WTC11 (cell line): ENCODE results near the gene UGT1A7. TPM values are rescaled to one million over a fixed set of nuclear protein-coding genes. Genes with fewer than 3 reads are reported as not detected.

Experiments
- ATAC-seq: fragments of 200-7000 bp; cut with Tn5 transposase; 2 replicates; pipeline ENCODE4 v1.10.0; 2021; ENCODE audit warnings: mild to moderate bottlenecking, moderate library complexity
- CTCF ChIA-PET: fragments of 300-600 bp; sonication (Branson Sonifier 250); formaldehyde crosslinking; loops from one replicate; lab custom pipeline; 2021; ENCODE audit warnings: antibody characterized with exemption; lab: Charles Lee
- POLR2A ChIA-PET: fragments of 350-600 bp; sonication (Branson Sonifier 250); formaldehyde crosslinking; loops from one replicate; lab custom pipeline; 2021; ENCODE audit warnings: antibody characterized with exemption; lab: Charles Lee
- DNase-seq: peaks from one replicate; pipeline ENCODE4 v3.0.0; 2021; ENCODE audit warnings: low spot score
- H3K27ac Mint-ChIP-seq: 2 replicates; pipeline ENCODE4 v1.8.0; 2021; ENCODE audit warnings: mixed read lengths
- H3K27me3 Mint-ChIP-seq: 2 replicates; pipeline ENCODE4 v1.8.0; 2021; ENCODE audit warnings: low read depth, mild to moderate bottlenecking, moderate library complexity, mixed read lengths
- H3K36me3 Mint-ChIP-seq: 2 replicates; pipeline ENCODE4 v1.8.0; 2021; ENCODE audit warnings: mixed read lengths
- H3K4me1 Mint-ChIP-seq: 2 replicates; pipeline ENCODE4 v1.8.0; 2022; ENCODE audit warnings: mixed read lengths
- H3K4me3 Mint-ChIP-seq: 2 replicates; pipeline ENCODE4 v1.8.0; 2021; ENCODE audit warnings: mild to moderate bottlenecking, moderate library complexity, mixed read lengths
- H3K9me3 Mint-ChIP-seq: 2 replicates; pipeline ENCODE4 v1.8.0; 2021; ENCODE audit warnings: mixed read lengths
- CREB1 ChIP-seq: sonication (generic); formaldehyde crosslinking; IDR thresholded peaks from 2 replicates; pipeline ENCODE4 v1.8.0; 2023; ENCODE audit warnings: mild to moderate bottlenecking, missing genetic modification reagents
- JAZF1 ChIP-seq: fragments of 250-450 bp; sonication (Bioruptor Pico); IDR thresholded peaks from 2 replicates; pipeline ENCODE4 v1.9.0; 2021; ENCODE audit warnings: moderate library complexity, mild to moderate bottlenecking, inconsistent platforms
- KAT7 ChIP-seq: sonication (generic); formaldehyde crosslinking; IDR thresholded peaks from 2 replicates; pipeline ENCODE4 v1.8.1; 2023; ENCODE audit warnings: missing genetic modification reagents, mild to moderate bottlenecking, borderline replicate concordance
- NFYB ChIP-seq: sonication (generic); formaldehyde crosslinking; conservative IDR thresholded peaks from 2 replicates; pipeline ENCODE4 v1.8.0; 2022; ENCODE audit warnings: low read depth, missing genetic modification reagents
- PRRX2 ChIP-seq: fragments of 250-450 bp; sonication (Bioruptor Pico); IDR thresholded peaks from 2 replicates; pipeline ENCODE4 v1.8.0; 2021; ENCODE audit warnings: mild to moderate bottlenecking
- RELA ChIP-seq: sonication (generic); formaldehyde crosslinking; IDR thresholded peaks from 2 replicates; pipeline ENCODE4 v1.8.1; 2022; ENCODE audit warnings: missing genetic modification reagents, mild to moderate bottlenecking, borderline replicate concordance
- SMAD3 ChIP-seq: sonication (generic); formaldehyde crosslinking; IDR thresholded peaks from 2 replicates; pipeline ENCODE4 v1.8.0; 2022; ENCODE audit warnings: missing genetic modification reagents, mild to moderate bottlenecking, borderline replicate concordance
- TEAD1 ChIP-seq: sonication (generic); formaldehyde crosslinking; IDR thresholded peaks from 2 replicates; pipeline ENCODE4 v1.8.0; 2022; ENCODE audit warnings: mild to moderate bottlenecking, missing genetic modification reagents
- TEAD4 ChIP-seq: sonication (generic); formaldehyde crosslinking; IDR thresholded peaks from 2 replicates; pipeline ENCODE4 v1.8.0; 2022; ENCODE audit warnings: mild to moderate bottlenecking, missing genetic modification reagents
- TP53 ChIP-seq: sonication (generic); formaldehyde crosslinking; IDR thresholded peaks from 2 replicates; pipeline ENCODE4 v1.8.1; 2023; ENCODE audit warnings: mild to moderate bottlenecking, missing genetic modification reagents
- ZNF263 ChIP-seq: sonication (generic); formaldehyde crosslinking; IDR thresholded peaks from 2 replicates; pipeline ENCODE4 v1.8.1; 2022; ENCODE audit warnings: low read depth, mild to moderate bottlenecking, moderate library complexity, missing genetic modification reagents
- ZNF396 ChIP-seq: fragments of 250-450 bp; sonication (Bioruptor Pico); IDR thresholded peaks from 2 replicates; pipeline ENCODE4 v1.8.0; 2021; ENCODE audit warnings: mild to moderate bottlenecking, moderate library complexity, borderline replicate concordance
- total RNA-seq: library from RNA; stranded (reverse); gene quantifications from 3 replicates; pipeline ENCODE4 v1.2.3, GENCODE V29; 2021
- TF ChIP-seq, protein P1 (sequence below): fragments of 250-450 bp; sonication (Bioruptor Pico); conservative IDR thresholded peaks from 2 replicates; pipeline ENCODE4 v1.9.0; 2021; ENCODE audit warnings: mild to moderate bottlenecking
- TF ChIP-seq, protein P2 (sequence below): sonication (generic); formaldehyde crosslinking; IDR thresholded peaks from 2 replicates; pipeline ENCODE4 v1.8.0; 2023; ENCODE audit warnings: mild to moderate bottlenecking, missing genetic modification reagents
- TF ChIP-seq, protein P3 (sequence below): sonication (generic); formaldehyde crosslinking; IDR thresholded peaks from 2 replicates; pipeline ENCODE4 v1.8.0; 2022; ENCODE audit warnings: mild to moderate bottlenecking, missing genetic modification reagents
- TF ChIP-seq, protein P4 (sequence below): sonication (generic); formaldehyde crosslinking; conservative IDR thresholded peaks from 2 replicates; pipeline ENCODE4 v1.8.1; 2022; ENCODE audit warnings: mild to moderate bottlenecking, missing genetic modification reagents
- TF ChIP-seq, protein P5 (sequence below): sonication (generic); formaldehyde crosslinking; IDR thresholded peaks from 2 replicates; pipeline ENCODE4 v1.8.1; 2023; ENCODE audit warnings: mild to moderate bottlenecking, missing genetic modification reagents, moderate library complexity
- TF ChIP-seq, protein P6 (sequence below): sonication (generic); formaldehyde crosslinking; IDR thresholded peaks from 2 replicates; pipeline ENCODE4 v1.8.0; 2023; ENCODE audit warnings: missing genetic modification reagents, mild to moderate bottlenecking, borderline replicate concordance
- TF ChIP-seq, protein P7 (sequence below): sonication (generic); formaldehyde crosslinking; IDR thresholded peaks from 2 replicates; pipeline ENCODE4 v1.8.1; 2023; ENCODE audit warnings: mild to moderate bottlenecking, missing genetic modification reagents, borderline replicate concordance

Gene UGT1A7
- total RNA-seq, 1 experiment from 2014 or later = not detected

DNA sequence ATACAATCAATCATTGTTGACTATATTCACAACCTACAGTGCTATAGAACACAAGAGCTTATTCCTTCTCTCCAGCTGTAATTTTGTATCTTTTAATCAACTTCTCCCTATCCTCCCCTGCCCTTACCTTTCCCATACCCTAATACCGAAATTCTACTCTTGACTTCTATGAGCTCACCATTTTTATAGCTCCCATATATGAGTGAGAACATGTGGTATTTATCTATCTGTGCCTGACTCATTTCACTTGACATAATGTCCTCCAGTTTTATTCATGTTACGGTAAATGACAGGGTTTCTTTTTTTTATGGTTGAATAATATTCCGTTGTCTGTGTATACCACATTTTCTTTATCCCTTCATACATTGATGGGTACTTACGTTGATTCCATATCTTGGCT is 99.1 kb downstream of the UGT1A7 start (continued):
- TF ChIP-seq, protein P1, sequence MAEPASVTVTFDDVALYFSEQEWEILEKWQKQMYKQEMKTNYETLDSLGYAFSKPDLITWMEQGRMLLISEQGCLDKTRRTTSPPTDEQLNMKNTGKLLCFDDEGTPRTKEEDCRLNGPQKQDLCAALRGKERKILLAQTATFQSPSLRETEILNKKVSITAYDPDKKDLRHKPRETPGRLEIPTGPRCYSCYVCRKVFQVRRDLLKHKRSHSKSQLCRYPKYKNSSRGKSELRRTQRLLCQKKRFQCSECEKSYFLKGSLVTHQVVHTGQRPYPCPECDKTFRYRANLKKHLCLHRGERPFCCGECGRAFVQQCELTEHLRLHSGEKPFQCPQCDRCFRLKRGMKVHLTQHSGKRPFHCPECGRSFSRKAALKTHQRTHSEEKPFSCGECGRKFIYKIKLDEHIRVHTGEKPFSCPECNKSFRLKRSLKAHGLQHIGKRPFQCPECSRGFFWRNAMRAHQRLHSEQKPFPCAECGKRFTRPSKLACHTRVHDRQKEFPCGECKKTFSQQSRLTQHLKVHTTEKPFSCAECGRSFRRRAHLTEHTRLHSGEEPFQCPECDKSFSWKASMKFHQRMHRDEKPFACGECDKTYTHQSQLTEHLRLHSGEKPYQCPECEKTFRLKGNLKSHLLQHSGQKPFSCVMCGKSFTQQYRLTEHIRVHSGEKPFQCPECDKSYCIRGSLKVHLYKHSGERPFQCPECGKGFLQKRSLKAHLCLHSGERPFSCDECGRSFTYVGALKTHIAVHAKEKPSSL (CRISPR knock-in tag) = no peak
- TF ChIP-seq ZNF396 (CRISPR knock-in tag) = no peak
- TF ChIP-seq, protein P2, sequence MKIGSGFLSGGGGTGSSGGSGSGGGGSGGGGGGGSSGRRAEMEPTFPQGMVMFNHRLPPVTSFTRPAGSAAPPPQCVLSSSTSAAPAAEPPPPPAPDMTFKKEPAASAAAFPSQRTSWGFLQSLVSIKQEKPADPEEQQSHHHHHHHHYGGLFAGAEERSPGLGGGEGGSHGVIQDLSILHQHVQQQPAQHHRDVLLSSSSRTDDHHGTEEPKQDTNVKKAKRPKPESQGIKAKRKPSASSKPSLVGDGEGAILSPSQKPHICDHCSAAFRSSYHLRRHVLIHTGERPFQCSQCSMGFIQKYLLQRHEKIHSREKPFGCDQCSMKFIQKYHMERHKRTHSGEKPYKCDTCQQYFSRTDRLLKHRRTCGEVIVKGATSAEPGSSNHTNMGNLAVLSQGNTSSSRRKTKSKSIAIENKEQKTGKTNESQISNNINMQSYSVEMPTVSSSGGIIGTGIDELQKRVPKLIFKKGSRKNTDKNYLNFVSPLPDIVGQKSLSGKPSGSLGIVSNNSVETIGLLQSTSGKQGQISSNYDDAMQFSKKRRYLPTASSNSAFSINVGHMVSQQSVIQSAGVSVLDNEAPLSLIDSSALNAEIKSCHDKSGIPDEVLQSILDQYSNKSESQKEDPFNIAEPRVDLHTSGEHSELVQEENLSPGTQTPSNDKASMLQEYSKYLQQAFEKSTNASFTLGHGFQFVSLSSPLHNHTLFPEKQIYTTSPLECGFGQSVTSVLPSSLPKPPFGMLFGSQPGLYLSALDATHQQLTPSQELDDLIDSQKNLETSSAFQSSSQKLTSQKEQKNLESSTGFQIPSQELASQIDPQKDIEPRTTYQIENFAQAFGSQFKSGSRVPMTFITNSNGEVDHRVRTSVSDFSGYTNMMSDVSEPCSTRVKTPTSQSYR = no peak
- no peak for TF ChIP-seq TEAD4
- TF ChIP-seq, protein P3, sequence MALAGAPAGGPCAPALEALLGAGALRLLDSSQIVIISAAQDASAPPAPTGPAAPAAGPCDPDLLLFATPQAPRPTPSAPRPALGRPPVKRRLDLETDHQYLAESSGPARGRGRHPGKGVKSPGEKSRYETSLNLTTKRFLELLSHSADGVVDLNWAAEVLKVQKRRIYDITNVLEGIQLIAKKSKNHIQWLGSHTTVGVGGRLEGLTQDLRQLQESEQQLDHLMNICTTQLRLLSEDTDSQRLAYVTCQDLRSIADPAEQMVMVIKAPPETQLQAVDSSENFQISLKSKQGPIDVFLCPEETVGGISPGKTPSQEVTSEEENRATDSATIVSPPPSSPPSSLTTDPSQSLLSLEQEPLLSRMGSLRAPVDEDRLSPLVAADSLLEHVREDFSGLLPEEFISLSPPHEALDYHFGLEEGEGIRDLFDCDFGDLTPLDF (CRISPR knock-in tag) = no peak
- TF ChIP-seq SMAD3 = no peak
- no peak for TF ChIP-seq TEAD1 (CRISPR knock-in tag)
- TF ChIP-seq, protein P4, sequence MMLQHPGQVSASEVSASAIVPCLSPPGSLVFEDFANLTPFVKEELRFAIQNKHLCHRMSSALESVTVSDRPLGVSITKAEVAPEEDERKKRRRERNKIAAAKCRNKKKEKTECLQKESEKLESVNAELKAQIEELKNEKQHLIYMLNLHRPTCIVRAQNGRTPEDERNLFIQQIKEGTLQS = no peak
- TF ChIP-seq TP53 (CRISPR knock-in tag) = no peak
- TF ChIP-seq CREB1 (CRISPR knock-in tag) = no peak
- TF ChIP-seq, all 79 proteins: peak for 0

DNA sequence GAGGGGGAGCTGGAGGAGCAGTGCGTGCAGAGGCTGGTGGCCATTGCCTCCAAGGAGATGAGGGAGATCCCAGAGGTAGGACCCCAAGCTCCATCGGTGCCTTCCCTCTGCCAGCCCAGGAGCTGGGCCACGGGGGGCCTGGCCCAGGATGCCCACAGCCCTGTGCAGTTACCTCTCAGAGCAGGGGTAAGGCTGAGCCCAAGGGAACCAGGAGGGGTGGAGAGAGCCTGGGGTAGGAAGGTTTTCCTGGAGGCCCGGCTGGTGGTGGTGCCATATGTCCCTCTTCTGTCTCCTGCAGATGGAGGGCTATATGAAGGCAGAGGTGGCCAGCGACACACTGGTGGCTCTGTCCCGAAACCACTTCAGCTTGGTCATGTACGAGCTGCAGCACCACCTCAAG is 107.9 kb downstream of the UGT1A7 start:
- Mint-ChIP-seq H3K4me3 (no peak overlapping the region), H3K4me1 (no peaks in the 10 kb centered on the region), H3K36me3 (no peaks in the 10 kb centered on the region), H3K9me3 (peaks cover 12% of the 10 kb centered on the region), H3K27ac (no peak overlapping the region), H3K27me3 (no peaks in the 10 kb centered on the region; the same call in 1 of the 2 replicates)
- TF ChIP-seq RELA (CRISPR knock-in tag) (no peak), ZNF263 (CRISPR knock-in tag) (no peak), JAZF1 (CRISPR knock-in tag) (no peak), PRRX2 (CRISPR knock-in tag) (no peak), KAT7 (CRISPR knock-in tag) (no peak), NFYB (no peak)
- TF ChIP-seq, protein P5, sequence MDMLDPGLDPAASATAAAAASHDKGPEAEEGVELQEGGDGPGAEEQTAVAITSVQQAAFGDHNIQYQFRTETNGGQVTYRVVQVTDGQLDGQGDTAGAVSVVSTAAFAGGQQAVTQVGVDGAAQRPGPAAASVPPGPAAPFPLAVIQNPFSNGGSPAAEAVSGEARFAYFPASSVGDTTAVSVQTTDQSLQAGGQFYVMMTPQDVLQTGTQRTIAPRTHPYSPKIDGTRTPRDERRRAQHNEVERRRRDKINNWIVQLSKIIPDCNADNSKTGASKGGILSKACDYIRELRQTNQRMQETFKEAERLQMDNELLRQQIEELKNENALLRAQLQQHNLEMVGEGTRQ (CRISPR knock-in tag) = no peak
- TF ChIP-seq, protein P3 (CRISPR knock-in tag) = no peak
- TF ChIP-seq, protein P6, sequence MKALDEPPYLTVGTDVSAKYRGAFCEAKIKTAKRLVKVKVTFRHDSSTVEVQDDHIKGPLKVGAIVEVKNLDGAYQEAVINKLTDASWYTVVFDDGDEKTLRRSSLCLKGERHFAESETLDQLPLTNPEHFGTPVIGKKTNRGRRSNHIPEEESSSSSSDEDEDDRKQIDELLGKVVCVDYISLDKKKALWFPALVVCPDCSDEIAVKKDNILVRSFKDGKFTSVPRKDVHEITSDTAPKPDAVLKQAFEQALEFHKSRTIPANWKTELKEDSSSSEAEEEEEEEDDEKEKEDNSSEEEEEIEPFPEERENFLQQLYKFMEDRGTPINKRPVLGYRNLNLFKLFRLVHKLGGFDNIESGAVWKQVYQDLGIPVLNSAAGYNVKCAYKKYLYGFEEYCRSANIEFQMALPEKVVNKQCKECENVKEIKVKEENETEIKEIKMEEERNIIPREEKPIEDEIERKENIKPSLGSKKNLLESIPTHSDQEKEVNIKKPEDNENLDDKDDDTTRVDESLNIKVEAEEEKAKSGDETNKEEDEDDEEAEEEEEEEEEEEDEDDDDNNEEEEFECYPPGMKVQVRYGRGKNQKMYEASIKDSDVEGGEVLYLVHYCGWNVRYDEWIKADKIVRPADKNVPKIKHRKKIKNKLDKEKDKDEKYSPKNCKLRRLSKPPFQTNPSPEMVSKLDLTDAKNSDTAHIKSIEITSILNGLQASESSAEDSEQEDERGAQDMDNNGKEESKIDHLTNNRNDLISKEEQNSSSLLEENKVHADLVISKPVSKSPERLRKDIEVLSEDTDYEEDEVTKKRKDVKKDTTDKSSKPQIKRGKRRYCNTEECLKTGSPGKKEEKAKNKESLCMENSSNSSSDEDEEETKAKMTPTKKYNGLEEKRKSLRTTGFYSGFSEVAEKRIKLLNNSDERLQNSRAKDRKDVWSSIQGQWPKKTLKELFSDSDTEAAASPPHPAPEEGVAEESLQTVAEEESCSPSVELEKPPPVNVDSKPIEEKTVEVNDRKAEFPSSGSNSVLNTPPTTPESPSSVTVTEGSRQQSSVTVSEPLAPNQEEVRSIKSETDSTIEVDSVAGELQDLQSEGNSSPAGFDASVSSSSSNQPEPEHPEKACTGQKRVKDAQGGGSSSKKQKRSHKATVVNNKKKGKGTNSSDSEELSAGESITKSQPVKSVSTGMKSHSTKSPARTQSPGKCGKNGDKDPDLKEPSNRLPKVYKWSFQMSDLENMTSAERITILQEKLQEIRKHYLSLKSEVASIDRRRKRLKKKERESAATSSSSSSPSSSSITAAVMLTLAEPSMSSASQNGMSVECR (CRISPR knock-in tag) = no peak
- TF ChIP-seq, protein P7, sequence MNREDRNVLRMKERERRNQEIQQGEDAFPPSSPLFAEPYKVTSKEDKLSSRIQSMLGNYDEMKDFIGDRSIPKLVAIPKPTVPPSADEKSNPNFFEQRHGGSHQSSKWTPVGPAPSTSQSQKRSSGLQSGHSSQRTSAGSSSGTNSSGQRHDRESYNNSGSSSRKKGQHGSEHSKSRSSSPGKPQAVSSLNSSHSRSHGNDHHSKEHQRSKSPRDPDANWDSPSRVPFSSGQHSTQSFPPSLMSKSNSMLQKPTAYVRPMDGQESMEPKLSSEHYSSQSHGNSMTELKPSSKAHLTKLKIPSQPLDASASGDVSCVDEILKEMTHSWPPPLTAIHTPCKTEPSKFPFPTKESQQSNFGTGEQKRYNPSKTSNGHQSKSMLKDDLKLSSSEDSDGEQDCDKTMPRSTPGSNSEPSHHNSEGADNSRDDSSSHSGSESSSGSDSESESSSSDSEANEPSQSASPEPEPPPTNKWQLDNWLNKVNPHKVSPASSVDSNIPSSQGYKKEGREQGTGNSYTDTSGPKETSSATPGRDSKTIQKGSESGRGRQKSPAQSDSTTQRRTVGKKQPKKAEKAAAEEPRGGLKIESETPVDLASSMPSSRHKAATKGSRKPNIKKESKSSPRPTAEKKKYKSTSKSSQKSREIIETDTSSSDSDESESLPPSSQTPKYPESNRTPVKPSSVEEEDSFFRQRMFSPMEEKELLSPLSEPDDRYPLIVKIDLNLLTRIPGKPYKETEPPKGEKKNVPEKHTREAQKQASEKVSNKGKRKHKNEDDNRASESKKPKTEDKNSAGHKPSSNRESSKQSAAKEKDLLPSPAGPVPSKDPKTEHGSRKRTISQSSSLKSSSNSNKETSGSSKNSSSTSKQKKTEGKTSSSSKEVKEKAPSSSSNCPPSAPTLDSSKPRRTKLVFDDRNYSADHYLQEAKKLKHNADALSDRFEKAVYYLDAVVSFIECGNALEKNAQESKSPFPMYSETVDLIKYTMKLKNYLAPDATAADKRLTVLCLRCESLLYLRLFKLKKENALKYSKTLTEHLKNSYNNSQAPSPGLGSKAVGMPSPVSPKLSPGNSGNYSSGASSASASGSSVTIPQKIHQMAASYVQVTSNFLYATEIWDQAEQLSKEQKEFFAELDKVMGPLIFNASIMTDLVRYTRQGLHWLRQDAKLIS (CRISPR knock-in tag) = no peak
- POLR2A ChIA-PET = no interaction called here
- CTCF ChIA-PET = no interaction called here
- DNase-seq (no peak), ATAC-seq (no peak)
